Embryonic facial prominence (tissue), 1 donor: ENCODE data around the gene PCED1B.
"Not testable (repeated sequence)": the region's sequence is repeated elsewhere in the genome, so short reads cannot be mapped to it uniquely, and the experiment has no call there.

Experiments
- DNase-seq: peaks from one replicate; pipeline ENCODE4 v3.0.0-alpha.2; 2016; ENCODE audit errors: extremely low spot score

PCED1B gene

DNA sequence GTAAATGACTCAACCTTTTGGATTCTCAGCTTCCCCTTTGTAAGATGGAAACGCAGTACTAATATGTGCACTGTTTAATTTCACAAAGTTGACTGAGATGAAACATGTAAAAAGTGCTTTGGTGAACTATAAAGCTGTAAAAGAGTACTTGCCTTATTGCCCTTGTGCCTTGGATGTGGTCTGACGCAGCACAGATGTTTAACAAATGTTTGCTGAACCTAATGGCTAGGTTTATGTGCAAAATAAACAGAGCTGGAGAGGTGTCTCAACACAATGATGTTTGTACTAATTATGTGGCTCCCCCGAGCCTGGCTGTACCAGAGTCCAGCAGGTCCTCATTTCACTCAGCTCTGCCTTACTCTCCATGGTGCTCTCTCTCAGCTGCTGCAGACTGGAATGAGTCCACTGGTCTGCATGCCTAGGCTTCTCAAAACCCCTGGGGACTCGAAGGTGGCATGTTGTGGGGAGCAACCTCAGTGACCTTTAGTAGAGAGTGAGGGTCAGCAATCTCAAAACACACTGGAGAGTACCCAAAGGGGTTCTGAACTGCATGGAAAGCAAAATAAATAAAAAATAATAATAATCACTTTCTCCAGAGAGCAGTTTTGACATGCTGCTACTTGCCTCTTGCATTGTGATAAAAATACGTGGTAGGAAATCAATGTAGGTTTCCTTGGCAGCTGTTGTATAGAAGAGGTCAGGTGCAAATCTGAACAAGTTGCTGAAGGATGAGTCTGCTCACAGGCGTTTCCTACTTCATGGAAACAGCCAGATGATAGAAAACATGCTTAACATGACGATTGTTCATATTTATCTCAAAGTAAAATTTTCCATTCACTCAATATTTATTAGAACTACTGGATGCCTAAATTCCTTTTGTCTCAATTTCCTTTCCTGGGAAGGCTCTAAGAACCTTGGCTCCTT, 8.9 kb downstream of the PCED1B start:
- no peak for DNase-seq

DNA sequence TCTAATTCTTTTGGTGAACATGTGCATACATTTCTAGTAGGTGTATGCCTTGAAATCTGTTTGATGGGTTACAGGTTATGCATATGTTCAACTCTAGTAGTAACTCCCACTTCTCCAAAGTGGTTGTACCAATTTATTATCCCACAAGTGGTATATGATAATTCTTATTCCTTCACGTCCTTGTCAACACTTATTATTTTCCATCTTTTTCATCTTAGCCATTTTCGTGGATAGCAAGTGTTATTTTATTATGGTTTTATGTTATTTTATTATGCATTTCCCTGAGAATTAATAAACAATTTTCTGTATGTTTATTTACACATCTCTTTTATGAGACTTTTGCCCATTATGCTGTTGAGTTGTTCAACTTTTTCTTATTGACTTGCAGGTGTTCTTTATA, 11.6 kb downstream of the PCED1B start:
- no peak for DNase-seq

DNA sequence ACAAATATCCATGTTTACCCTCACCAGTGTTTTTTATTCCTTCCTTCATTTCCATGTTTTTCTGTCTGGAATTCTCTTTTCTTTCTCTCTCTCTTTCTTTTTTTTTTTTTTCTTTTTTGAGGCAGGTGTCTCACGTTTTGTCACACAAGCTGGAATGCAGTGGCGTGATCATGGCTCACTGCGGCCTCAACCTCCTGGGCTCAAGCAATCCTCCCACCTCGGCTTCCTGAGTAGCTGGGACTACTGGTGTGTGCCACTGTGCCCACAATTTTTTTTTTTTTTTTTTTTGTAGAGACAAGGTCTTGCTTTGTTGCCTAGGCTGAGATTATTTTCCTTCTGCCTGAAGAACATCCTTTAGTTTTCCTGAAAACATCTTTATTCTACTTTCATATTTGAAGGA, 15.4 kb downstream of the PCED1B start:
- no peak for DNase-seq

DNA sequence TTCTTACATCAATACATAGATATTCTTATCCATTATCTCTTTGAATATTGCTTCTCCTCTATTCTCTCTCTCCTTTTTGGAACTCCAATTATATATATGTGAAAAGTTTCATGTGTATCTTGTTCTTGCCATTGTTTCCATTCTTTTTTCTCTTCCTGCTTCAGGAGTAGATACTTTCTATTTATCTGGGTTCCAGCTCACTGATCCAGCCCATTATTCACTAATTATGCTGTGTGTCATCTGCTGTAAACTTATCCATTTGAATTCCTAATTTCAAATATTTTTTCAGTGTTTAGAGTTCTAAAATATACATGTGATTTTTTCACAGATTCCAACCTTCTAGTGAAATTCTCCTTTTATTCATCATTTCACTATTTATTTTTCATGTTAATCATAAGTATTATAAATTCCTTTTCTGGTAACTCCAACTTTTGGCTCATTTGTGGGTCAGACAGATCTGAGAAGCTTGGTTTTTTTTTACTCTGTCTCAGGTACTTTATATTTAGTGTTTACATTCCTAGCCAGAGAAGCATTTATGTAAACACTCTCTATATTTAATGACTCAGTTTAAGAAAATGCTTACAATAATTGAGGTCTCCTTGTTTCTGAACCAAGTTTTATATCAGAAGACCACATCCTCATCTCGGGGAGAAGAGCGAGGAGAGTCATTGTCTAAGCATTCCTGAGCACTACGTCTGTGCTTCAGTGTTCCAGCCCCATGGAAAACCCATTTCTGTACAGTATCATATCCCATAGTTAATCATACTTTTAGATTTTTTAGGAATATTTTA, 16.2 kb downstream of the PCED1B start:
- no peak for DNase-seq

DNA sequence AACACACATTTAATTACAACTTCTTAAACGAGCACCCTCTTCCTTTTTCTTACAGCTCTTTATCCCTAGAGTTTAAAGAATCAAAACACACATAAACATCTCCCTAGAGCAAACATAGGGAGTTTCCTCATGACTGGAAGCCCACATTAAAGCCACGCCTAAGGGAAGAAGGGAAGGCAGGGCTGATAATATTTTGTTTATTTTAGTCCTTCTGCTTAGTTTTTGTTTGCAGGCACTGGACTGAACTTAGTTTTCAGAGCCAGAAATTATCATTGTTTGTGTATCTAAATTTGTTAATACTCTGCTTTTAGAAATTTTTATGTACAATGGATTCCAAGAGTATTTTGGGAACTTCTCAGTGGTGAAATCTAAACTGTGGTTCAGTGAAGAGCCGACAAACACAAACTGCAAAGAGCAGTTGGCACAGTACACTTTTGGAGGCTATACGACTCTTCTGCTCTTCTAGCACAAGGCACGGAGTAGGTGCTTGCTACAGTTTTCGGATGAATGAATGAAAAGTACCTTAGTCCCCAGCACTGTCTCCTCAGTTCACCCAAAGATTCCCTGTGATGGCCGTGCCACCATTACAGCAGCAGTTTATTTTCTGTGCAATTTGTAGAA, 18.0 kb downstream of the PCED1B start:
- DNase-seq, result no peak

DNA sequence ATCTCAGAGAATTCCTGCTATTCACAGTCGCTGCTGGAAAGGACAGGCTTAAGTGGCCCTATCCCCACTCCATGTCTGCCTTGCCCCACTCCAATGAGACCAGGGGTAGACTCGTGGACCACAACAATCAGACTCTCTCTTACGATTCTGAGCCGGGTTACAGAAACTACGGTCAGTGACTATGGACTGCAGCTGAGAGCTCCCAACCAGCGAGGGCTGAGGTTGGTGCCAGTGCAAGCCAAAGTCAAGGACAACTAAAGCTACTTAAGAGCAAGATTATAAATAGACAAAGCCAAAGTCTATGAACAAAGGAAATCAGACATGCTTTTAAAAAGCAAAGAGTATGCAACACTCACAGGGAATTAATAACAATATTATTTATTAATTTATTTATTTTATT, 18.7 kb downstream of the PCED1B start:
- no peak for DNase-seq

DNA sequence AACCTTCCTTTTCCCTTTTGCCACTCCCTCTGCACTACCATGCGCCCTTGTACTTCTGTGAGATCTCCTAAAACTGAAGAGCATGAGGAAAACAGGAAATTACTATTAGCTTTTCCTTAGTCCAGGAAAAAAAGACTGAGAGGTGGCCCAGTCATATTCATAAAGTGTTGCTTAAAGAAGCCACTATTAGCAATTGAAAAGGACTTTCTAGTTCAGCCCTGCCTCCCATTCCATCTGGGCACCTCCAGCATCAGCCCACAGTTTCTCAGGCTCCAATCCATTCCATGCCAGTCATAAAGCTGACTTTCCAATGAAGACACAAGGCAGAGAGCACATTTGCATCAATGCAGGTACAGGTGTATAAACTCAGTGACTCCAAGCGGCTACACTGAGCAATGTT, 20.2 kb downstream of the PCED1B start:
- DNase-seq, result no peak

DNA sequence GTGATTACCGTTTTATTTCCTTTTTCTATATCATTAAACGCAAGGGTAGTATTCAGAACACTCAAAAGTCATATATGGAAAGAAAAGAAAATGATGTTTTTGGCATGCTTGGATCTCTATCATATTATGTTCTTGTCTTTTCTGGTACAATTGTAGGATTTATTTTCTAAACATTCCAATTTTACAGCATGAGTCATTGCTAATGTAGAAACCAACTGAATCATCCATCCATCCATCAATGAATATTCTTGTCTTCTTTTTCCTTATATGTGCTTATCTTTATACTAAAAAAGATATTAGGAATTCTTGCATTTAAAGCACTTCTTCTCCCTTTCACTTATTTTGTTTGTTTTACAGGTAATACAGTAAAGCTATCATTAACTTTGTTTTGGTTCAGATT, 20.7 kb downstream of the PCED1B start:
- DNase-seq, result no peak

DNA sequence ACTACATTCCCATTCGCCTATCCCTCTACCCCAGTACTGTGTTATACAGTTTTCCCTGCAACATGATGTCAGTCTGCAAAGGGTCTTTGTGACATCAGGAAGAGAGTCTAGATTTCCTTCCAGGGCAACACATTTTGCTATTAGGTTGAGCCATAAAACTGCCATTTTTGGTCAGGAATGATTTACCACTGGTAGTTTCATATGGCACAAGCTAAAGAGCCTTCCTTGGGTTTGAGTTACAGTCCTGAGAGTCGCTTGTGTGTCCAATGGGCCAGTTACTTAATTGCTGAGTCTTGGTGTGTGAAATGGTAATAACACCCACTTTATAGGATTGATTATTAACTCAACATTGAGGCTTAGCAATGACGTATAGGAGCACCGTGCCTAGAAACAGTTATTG, 23.0 kb downstream of the PCED1B start:
- no peak for DNase-seq

DNA sequence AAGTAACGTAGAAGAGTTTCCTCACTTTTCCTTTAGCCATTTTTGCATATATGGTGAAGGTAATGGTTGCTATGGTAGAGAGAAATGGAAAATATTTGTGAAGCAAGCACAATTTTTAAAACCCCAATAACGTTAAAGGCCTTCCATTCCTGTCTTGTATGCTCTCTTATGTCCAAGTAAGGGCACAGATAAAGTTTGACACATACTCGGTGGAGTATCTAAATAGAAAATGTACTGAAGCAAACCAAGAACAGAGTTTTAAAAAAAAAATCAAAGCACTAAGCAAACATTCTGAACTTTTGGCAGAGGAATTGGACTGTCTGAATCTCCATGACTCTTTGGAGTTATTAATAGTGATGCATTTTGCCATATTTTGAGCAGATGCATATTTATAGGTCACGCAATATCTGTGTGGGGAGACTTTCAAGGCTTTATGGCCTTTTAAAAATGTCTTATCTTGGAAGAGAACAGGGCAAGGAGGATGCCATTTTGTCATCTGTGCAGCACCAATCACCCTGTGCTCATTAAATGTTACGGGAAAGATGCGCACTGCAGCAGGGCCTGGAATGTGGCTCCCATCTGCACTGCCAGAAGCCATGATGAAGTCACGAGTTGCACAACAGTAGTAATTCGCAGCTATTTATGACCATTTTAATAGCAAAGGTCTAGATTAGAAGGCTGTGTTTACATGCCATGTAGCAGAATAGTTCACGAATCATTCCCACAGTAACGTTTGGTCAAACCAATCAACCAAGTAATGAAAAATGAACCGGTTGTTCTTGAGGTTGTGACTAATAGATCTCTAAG, 23.6 kb downstream of the PCED1B start:
- DNase-seq, result no peak

DNA sequence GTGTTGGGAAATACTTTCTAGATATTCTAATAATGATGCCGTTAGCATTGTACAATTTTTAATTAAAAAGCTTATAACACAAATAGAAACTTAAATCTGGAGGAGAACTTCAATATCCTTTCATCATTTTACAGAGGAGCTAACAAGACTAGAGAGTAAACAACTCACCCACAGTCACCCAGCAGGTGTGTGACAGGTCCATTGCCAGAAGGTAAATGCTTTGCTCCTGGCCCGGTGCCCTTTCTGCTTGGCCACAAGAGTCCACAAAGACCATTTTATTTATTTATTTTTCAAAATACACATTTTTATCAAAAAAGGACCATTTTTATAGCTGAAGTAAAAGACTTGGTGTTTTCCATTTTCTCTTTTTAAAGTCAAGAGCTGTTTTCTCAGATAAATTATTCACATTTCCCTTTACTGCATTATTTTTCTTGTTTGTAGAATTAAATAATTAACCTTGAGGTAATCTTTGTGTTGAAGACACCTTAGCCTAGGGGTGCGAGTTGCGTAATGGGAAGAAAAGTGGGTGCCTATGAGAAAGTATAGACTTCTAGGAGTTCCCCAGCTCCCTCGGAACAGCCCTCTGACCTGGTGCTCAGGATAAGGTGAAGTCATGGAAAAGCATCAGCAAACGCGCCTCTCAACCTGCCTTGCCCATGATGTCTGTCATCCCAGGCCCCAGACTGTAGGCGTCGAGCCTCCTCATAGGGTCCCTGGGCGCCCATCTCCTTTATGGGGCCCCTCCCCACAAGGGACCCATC, 26.7 kb downstream of the PCED1B start:
- no peak for DNase-seq

DNA sequence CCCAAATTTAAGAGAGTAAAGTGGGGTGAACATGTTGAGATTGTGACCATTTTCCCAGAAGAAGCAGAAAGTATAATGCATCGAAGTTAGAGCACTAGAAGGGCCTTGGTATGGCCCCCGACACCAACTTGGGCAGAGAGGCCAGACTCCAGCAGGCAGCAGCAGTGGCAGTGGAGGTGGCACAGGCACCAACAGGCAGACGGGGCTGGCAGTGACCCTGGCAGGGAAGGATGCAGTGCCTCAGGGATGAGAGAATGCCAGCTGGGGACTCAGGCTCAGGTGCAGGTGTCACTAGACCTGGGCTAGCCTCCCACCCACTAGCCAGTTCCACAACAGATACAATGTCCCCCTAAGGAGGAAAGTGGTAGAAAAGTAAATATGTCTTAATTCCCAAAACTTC, 28.0 kb downstream of the PCED1B start:
- DNase-seq, result no peak

DNA sequence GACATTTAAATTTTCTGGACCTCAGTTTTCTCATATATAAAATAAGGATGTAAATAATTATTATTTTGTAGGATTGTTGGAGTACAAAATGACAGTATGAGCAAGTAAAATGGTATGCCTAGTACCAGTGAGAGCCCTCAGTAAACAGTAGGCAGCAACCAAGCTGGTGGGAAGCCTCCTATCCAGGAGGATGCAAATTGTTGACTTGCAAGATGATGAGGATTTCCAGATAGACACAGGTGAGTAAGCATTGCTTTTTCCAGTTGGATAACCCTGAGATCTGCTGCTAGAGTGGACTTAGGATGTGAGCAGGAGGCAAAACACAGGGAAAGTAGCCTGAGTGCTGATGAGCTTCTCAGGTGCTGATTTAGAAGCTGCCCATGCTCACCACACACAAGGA, 28.5 kb downstream of the PCED1B start:
- DNase-seq, result no peak

DNA sequence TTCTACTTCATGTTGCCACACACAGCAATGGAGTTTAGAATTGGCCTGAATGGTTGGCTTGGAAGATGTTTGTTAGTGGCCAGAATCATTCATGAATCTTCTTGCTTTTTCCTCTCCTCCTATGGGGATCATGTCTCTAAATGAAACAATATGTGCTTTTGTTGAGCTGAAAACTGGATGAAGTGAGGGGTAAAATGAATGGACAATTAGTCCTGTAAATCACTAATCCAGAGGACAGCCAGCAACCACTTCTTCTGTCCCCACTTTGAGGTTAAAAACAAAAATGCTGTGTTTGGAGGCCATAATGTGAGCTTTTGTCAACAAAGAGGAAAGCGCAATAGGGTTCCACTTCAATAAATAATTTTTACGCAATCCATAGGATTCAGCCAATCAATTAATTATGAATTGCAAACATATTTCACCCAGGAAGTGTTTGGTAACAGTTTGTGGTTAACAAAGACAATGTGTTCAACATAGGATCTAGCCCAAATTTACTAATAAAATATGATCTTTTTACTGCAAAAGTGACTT, 30.7 kb downstream of the PCED1B start:
- DNase-seq, result no peak

DNA sequence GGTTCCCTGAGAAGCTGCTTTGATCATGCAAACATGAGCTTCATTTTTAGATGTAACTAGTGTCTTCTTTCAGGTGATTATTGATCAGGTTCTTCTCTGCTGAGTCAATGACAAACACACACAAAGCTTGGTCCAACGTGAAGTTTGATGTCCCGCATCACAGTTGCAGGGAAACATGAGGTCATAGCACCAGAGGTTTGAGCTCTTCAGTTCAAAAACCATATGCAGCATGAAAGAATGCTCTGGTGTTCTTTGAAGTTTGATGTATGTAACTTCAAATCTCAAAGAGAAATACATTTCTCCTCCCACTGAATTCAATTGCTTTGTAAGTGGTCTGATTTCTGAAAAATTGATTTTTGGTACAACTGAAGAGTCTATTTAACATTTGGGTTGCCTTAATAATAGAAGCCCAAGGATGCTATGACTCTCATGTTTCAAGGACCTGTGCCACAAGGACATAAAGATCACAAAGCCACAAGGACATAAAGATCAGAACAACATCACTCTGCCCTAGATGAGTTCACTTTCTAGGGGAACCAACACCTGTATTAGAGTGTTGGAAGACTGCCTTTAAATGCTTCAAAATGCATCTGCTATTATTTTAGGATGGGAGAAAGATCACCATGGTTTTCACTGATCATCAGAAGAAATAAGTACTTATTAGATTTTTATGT, 31.4 kb downstream of the PCED1B start:
- no peak for DNase-seq

DNA sequence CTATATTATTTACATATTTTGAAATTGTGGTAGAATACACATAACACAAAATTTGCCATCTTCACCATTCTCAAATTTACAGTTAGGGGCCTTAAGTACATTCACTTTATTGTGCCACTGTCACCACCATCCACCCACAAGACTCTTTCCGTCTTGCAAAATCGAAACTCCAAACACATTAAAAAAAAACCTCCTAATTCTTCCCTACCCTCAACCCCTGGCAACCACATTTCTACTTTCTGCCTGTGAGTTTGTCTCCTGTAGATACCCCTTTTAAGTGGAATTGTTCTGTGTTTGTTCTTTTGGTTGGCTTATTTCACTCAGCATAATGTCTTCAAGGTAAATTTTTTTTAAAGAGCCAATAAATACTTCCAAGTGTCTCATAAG, 32.0 kb downstream of the PCED1B start:
- DNase-seq, result no peak

DNA sequence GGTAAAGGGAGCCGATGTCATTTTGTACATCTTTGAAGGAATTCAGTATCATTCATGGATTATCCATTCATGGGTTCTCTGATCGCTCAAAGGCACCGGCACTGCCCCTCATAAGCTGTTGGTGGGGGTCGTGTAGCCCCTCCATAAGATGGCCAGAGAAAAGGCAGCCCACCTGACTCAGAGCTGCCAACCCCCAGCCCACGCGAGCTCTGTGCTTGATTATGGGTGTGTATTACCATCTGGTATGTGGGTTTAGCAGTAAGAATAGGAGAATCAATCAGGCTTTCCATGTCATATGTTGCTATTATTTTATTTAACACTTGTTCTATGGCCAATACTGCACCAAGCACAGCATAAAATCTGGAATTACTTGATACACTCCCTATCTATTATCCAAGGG, 32.4 kb downstream of the PCED1B start:
- DNase-seq, result no peak

DNA sequence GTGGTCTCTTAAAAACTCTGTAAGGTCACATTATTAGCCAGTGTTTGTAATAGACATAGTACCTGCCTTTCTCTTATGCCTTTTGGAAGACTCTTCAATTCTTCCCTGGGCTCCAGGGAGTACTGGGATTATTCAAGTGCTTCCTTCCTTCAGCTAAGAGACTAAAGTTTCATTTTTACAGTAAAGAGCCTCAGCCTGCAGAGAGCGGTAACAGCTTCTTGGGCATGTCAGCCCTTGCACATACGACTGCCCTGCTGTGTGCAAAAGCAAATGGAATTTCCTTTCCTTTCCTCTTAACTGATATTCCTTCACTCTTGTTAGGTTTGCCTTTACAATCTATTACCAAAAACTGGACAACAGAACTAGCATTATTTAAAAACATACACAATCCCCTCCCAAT, 33.3 kb downstream of the PCED1B start:
- DNase-seq, result no peak

DNA sequence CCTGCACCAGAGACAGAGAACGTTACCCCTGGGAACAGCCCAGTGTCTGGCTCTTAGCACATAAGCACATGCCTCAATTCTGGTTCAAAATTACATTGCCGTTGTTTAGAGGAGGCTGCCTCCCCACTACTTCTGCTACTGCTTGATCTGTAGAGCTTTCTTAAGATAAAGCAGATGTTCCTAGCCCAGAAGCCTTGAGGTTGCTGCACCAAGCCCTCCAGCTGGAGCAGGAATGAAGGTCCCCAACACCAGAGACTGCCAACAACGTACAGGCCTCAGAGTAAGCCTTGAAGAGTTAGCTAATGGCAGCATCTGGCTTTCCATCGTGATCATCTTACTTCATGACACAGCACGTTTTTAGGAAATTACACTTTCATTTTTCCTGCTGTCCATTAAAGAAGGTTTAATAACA, 35.1 kb downstream of the PCED1B start:
- DNase-seq, result no peak

DNA sequence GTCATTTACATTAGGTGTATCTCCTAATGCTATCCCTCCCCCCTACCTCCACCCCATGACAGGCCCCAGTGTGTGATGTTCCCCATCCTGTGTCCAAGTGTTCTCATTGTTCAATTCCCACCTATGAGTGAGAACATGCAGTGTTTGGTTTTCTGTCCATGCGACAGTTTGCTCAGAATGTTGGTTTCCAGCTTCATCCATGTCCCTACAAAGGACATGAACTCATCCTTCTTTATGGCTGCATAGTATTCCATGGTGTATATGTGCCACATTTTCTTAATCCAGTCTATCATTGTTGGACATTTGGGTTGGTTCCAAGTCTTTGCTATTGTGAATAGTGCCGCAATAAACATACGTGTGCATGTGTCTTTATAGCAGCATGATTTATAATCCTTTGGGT, 37.9 kb downstream of the PCED1B start:
- DNase-seq, result not testable (repeated sequence)
